HCT116 (cell line): ENCODE results near the gene SRGAP1. TPM values are rescaled to one million over a fixed set of nuclear protein-coding genes. Genes with fewer than 3 reads are reported as not detected.

Source experiments
- ATAC-seq: fragments of 200-7000 bp; cut with Tn5 transposase; 2 replicates; pipeline ENCODE4 v1.9.1; 2020; ENCODE audit warnings: mild to moderate bottlenecking, moderate library complexity
- BruUV-seq: library from RNA; stranded (reverse); fragments of 400-500 nt; replicated peaks from 2 replicates; lab custom pipeline; 2021; lab: Mats Ljungman, UMichigan
- CTCF ChIA-PET: fragments of 300-600 bp; sonication (Branson Sonifier 250); formaldehyde crosslinking; loops from one replicate; lab custom pipeline; 2021; ENCODE audit warnings: antibody characterized with exemption; lab: Charles Lee
- POLR2A ChIA-PET: fragments of 300-600, 350-600 bp; sonication (Branson Sonifier 250); formaldehyde crosslinking; loops from one replicate; lab custom pipeline; 2021; ENCODE audit warnings: antibody characterized with exemption; lab: Charles Lee
- RAD21 ChIA-PET, 2 experiments: fragments of 300-600 bp; sonication (Branson Sonifier 250); formaldehyde crosslinking; loops; one replicate each; lab custom pipeline; 2023; ENCODE audit warnings: low total read pairs in 2 of 2; ENCODE audit not compliant: uncharacterized antibody in 2 of 2, unreplicated experiment in 2 of 2, low non-redundant PET in 1 of 2; lab: Charles Lee
- DNase-seq: peaks from one replicate; pipeline ENCODE4 v3.0.0-alpha.2; 2010; ENCODE audit warnings: low read depth, low spot score
- H2AFZ ChIP-seq: fragments of 200-600 bp; shearing (Covaris generic), sonication (generic); 2 replicates; pipeline ENCODE4 v1.6.1; 2017; ENCODE audit warnings: low read depth, mixed run types, mixed read lengths, antibody characterized with exemption, low read length; ENCODE audit not compliant: poor library complexity, severe bottlenecking
- H3K27ac ChIP-seq: 2 replicates; pipeline ENCODE4 v1.5.1; 2012; ENCODE audit warnings: low read depth, low read length
- H3K27me3 ChIP-seq: fragments of 200-600 bp; sonication (generic); 2 replicates; pipeline ENCODE4 v1.6.1; 2016; ENCODE audit warnings: mixed run types, low read length, mixed read lengths; ENCODE audit not compliant: insufficient read depth
- H3K36me3 ChIP-seq, 2 experiments: fragments of 200-500 bp in 1 of 2; fragments of 200-600 bp in 1 of 2; sonication (Bioruptor generic) in 1 of 2; sonication (generic) in 1 of 2; 2 replicates each; pipeline versions ENCODE4 v1.5.1 to v1.6.1; 2014 to 2016; ENCODE audit warnings: low read length in 2 of 2, inconsistent platforms in 1 of 2, mixed read lengths in 1 of 2, mixed run types in 1 of 2; ENCODE audit not compliant: insufficient read depth in 2 of 2, control insufficient read depth in 1 of 2
- H3K4me1 ChIP-seq, 2 experiments: fragments of 200-600 bp in 1 of 2; sonication (generic) in 1 of 2; 2 replicates each; pipeline versions ENCODE4 v1.5.1 to v1.6.1; 2012 to 2017; ENCODE audit warnings: low read length in 2 of 2, inconsistent platforms in 1 of 2, mild to moderate bottlenecking in 1 of 2, mixed read lengths in 1 of 2, mixed run types in 1 of 2, moderate library complexity in 1 of 2; ENCODE audit not compliant: insufficient read depth in 2 of 2, control insufficient read depth in 1 of 2
- H3K4me2 ChIP-seq: fragments of 200-600 bp; sonication (generic); 2 replicates; pipeline ENCODE4 v1.6.1; 2017; ENCODE audit warnings: mixed run types, low read length, mixed read lengths
- H3K4me3 ChIP-seq, 2 experiments: fragments of 200-600 bp in 1 of 2; sonication (generic) in 1 of 2; replicated peaks in 1 of 2; 2 replicates each; pipeline ENCODE4 v1.5.1; 2011 to 2016; ENCODE audit warnings: low read length in 2 of 2, control low read depth in 1 of 2, low read depth in 1 of 2, mild to moderate bottlenecking in 1 of 2, mixed read lengths in 1 of 2, mixed run types in 1 of 2
- H3K79me2 ChIP-seq: fragments of 200-600 bp; sonication (generic); 2 replicates; pipeline ENCODE4 v1.6.1; 2017; ENCODE audit warnings: mild to moderate bottlenecking, mixed run types, low read length, moderate library complexity, mixed read lengths; ENCODE audit not compliant: insufficient read depth
- H3K9ac ChIP-seq: fragments of 200-600 bp; sonication (generic); 2 replicates; pipeline ENCODE4 v1.6.1; 2016; ENCODE audit warnings: low read length, mixed read lengths
- H3K9me2 ChIP-seq: fragments of 200-600 bp; sonication (generic), shearing (Covaris generic); 2 replicates; pipeline ENCODE4 v1.6.1; 2017; ENCODE audit warnings: mixed run types, mild to moderate bottlenecking, moderate library complexity; ENCODE audit not compliant: insufficient read depth
- H3K9me3 ChIP-seq, 2 experiments: fragments of 200-500 bp in 1 of 2; fragments of 200-600 bp in 1 of 2; sonication (Bioruptor generic) in 1 of 2; sonication (generic) in 1 of 2; 2 replicates each; pipeline ENCODE4 v1.6.1; 2014 to 2017; ENCODE audit warnings: low read length in 2 of 2, mixed read lengths in 2 of 2, inconsistent platforms in 1 of 2, low read depth in 1 of 2, mild to moderate bottlenecking in 1 of 2, mixed run types in 1 of 2, moderate library complexity in 1 of 2; ENCODE audit not compliant: control insufficient read depth in 1 of 2, insufficient read depth in 1 of 2
- H4K20me1 ChIP-seq: fragments of 200-600 bp; sonication (generic), shearing (Covaris generic); 2 replicates; pipeline ENCODE4 v1.6.1; 2017; ENCODE audit warnings: mixed run types, mild to moderate bottlenecking, moderate library complexity; ENCODE audit not compliant: insufficient read depth
- ATF3 ChIP-seq: IDR thresholded peaks from 2 replicates; pipeline ENCODE4 v1.6.1; 2012
- CBX3 ChIP-seq: IDR thresholded peaks from 2 replicates; pipeline ENCODE4 v1.6.1; 2012; ENCODE audit warnings: low read depth
- EGR1 ChIP-seq: IDR thresholded peaks from 2 replicates; pipeline ENCODE4 v1.6.1; 2012; ENCODE audit warnings: low read depth
- EZH2 ChIP-seq: fragments of 200-600 bp; sonication (generic); IDR thresholded peaks from 2 replicates; pipeline ENCODE4 v1.6.1; 2017; ENCODE audit warnings: antibody characterized with exemption, mixed run types
- SRF ChIP-seq: IDR thresholded peaks from 2 replicates; pipeline ENCODE4 v1.6.1; 2012; ENCODE audit warnings: low read depth
- YY1 ChIP-seq: IDR thresholded peaks from 2 replicates; pipeline ENCODE4 v1.6.1; 2011; ENCODE audit warnings: low read length, low read depth, moderate library complexity, mild to moderate bottlenecking; ENCODE audit not compliant: insufficient replicate concordance; ENCODE audit errors: extremely low read depth
- ZBTB33 ChIP-seq: IDR thresholded peaks from 2 replicates; pipeline ENCODE4 v1.6.1; 2011; ENCODE audit warnings: mild to moderate bottlenecking, low read length, moderate library complexity; ENCODE audit not compliant: insufficient replicate concordance; ENCODE audit errors: extremely low read depth
- intact Hi-C: fragments of 100-400 bp; cut with micrococcal nuclease; formaldehyde crosslinking; loops from 2 replicates; pipeline ENCODE4 v1.10.0; 2022
- total RNA-seq: library from RNA; stranded (reverse); gene quantifications from one replicate; pipeline ENCODE4 v1.2.1, GENCODE V29; 2021; ENCODE audit not compliant: unreplicated experiment

Gene SRGAP1
- total RNA-seq, 1 experiment from 2014 or later = 16.6 TPM

GRCh38 chr12:63945777-63946176, 101.3 kb downstream of the SRGAP1 start (continued):
- TF ChIP-seq ATF3 = no peak
- TF ChIP-seq EGR1 = no peak
- TF ChIP-seq YY1 = no peak
- TF ChIP-seq CBX3 = no peak
- no peak for TF ChIP-seq EZH2

DNA sequence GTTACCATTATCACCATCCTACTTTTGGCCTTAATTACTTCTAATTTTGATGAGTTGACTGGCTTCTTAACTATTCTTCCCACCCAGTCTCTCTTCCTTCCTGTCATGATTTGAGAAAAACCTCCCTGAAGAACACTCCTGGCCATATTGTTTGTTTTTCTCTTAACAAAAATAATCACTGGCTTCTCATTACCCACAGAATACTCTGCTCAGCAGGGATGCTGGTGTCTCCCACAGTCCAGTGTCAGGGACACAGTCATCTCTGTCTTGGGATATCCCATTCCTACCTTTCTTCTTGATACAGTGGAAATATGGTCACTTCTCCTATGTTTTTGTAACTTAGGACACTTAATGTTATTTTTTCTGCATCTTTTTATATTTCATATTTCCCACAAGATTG, 103.7 kb downstream of the SRGAP1 start:
- CTCF ChIA-PET = no interaction called here
- no peaks in the 10 kb centered on the region for H4K20me1 ChIP-seq
- BruUV-seq = no TSS peak
- H3K36me3 ChIP-seq = no peaks in the 10 kb centered on the region
- DNase-seq (no peak), ATAC-seq (no peak)
- TF ChIP-seq ZBTB33 (no peak), SRF (no peak)
- no peak overlapping the region for H2AFZ ChIP-seq
- RAD21 ChIA-PET = no interaction called here
- H3K79me2 ChIP-seq = peaks cover 22% of the 10 kb centered on the region
- no peaks in the 10 kb centered on the region for H3K9me3 ChIP-seq
- no peak overlapping the region for H3K4me3 ChIP-seq
- H3K9me2 ChIP-seq = 0 out of 2 replicates have a peak, but pooled peaks cover 3% of the 10 kb centered on the region
- no peak overlapping the region for H3K27ac ChIP-seq
- H3K4me1 ChIP-seq = peaks cover 0 to 7% of the 10 kb centered on the region in 2 experiments; a peak in 1 of 4 replicates
- H3K9ac ChIP-seq = no peak overlapping the region
- H3K4me2 ChIP-seq = no peak overlapping the region
- POLR2A ChIA-PET = no interaction called here
- no peaks in the 10 kb centered on the region for H3K27me3 ChIP-seq
- intact Hi-C loops = no loop called here
